ACC112 (cell line): ENCODE measurements around the gene SIRPA.

Source experiments
- H2AFZ ChIP-seq: fragments of 200-600 bp; sonication (generic); one replicate; pipeline ENCODE4 v1.6.0; 2017; ENCODE audit warnings: antibody characterized with exemption, low read length; ENCODE audit not compliant: unreplicated experiment
- H3K27ac ChIP-seq: fragments of 200-600 bp; sonication (generic); 2 replicates; pipeline ENCODE4 v1.5.1; 2014; ENCODE audit warnings: low read depth, mild to moderate bottlenecking, antibody characterized with exemption, low read length, moderate library complexity
- H3K27me3 ChIP-seq: fragments of 200-600 bp; sonication (generic); 2 replicates; pipeline ENCODE4 v1.6.1; 2014; ENCODE audit warnings: mild to moderate bottlenecking, antibody characterized with exemption, low read length, moderate library complexity, mixed read lengths; ENCODE audit not compliant: insufficient read depth
- H3K36me3 ChIP-seq: fragments of 200-600 bp; sonication (generic); 2 replicates; pipeline ENCODE4 v1.6.1; 2016; ENCODE audit warnings: mild to moderate bottlenecking, antibody characterized with exemption, low read length, moderate library complexity, mixed read lengths; ENCODE audit not compliant: insufficient read depth
- H3K4me1 ChIP-seq: fragments of 200-600 bp; sonication (generic); one replicate; pipeline ENCODE4 v1.6.1; 2016; ENCODE audit warnings: low read length, mixed read lengths; ENCODE audit not compliant: insufficient read depth, unreplicated experiment, control insufficient read depth
- H3K4me3 ChIP-seq: fragments of 200-600 bp; sonication (generic); 2 replicates; pipeline ENCODE4 v1.5.1; 2014; ENCODE audit warnings: mild to moderate bottlenecking, low read depth, low read length
- H3K79me2 ChIP-seq: fragments of 200-600 bp; sonication (generic); one replicate; pipeline ENCODE4 v1.6.0; 2016; ENCODE audit warnings: low read length; ENCODE audit not compliant: control insufficient read depth, unreplicated experiment, insufficient read depth

Gene SIRPA

DNA sequence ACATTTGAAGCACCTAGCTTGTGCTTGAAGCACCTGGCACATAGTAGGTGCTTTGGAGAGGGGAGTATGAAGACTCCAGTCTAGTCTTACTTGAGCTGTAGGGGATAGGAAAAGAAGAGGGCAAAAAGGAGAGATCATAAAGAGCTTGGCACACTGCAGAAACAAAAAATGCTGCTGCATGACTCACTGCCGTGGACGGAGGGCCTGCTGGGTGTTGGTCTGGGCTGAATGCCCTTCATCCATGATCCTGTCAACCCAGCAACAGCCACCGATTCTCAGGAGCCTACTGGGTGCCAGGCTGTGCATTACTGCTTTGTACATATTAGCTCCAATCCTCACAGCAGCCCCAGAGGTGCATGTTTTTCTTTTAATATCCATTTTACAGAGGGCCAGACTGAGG lies 92.6 kb downstream of the SIRPA start:
- Histone ChIP-seq H3K79me2 (no peaks in the 10 kb centered on the region), H3K4me3 (no peak overlapping the region), H2AFZ (no peak overlapping the region), H3K27me3 (peaks cover 87% of the 10 kb centered on the region), H3K27ac (no peak overlapping the region), H3K4me1 (no peaks in the 10 kb centered on the region), H3K36me3 (no peaks in the 10 kb centered on the region)
